GM23338 (cell line): ENCODE data around the gene EPHA4. TPM values are rescaled to one million over a fixed set of nuclear protein-coding genes. Genes with fewer than 3 reads are reported as not detected.
A peak's percentile ranks its signal among the peaks of the same experiment; 100 is the strongest.

Experiments
- ATAC-seq: fragments of 200-7000 bp; cut with Tn5 transposase; 3 replicates; pipeline ENCODE4 v1.9.1; 2020
- DNase-seq: peaks from one replicate; pipeline ENCODE4 v3.0.0-alpha.2; 2015; ENCODE audit warnings: low spot score
- H2AFZ ChIP-seq: fragments of 200-600 bp; sonication (generic); 2 replicates; pipeline ENCODE4 v1.8.0; 2016; ENCODE audit warnings: antibody characterized with exemption, mild to moderate bottlenecking, moderate library complexity
- H3F3A ChIP-seq: fragments of 200-600 bp; sonication (generic); replicated peaks from 2 replicates; pipeline ENCODE4 v1.8.0; 2017; ENCODE audit warnings: antibody characterized with exemption, mixed run types, low read depth
- H3K27ac ChIP-seq: fragments of 200-600 bp; sonication (generic); 2 replicates; pipeline ENCODE4 v1.6.1; 2016; ENCODE audit warnings: low read depth
- H3K27me3 ChIP-seq: fragments of 200-600 bp; sonication (generic); 2 replicates; pipeline ENCODE4 v1.8.0; 2016; ENCODE audit warnings: mild to moderate bottlenecking, mixed run types, moderate library complexity; ENCODE audit not compliant: insufficient read depth
- H3K36me3 ChIP-seq: fragments of 200-600 bp; sonication (generic); 2 replicates; pipeline ENCODE4 v1.8.0; 2016; ENCODE audit warnings: mild to moderate bottlenecking; ENCODE audit not compliant: insufficient read depth
- H3K4me1 ChIP-seq: fragments of 200-600 bp; sonication (generic); 2 replicates; pipeline ENCODE4 v1.8.0; 2016; ENCODE audit warnings: mild to moderate bottlenecking, moderate library complexity; ENCODE audit not compliant: insufficient read depth
- H3K4me2 ChIP-seq: fragments of 200-600 bp; sonication (generic); 2 replicates; pipeline ENCODE4 v1.7.1; 2017; ENCODE audit warnings: mixed run types
- H3K4me3 ChIP-seq: fragments of 200-600 bp; sonication (generic); 2 replicates; pipeline ENCODE4 v1.6.1; 2016; ENCODE audit warnings: mixed run types
- H3K79me2 ChIP-seq: fragments of 200-600 bp; sonication (generic); replicated peaks from 2 replicates; pipeline ENCODE4 v1.8.0; 2017; ENCODE audit warnings: mild to moderate bottlenecking; ENCODE audit not compliant: insufficient read depth
- H3K9me2 ChIP-seq: fragments of 200-600 bp; sonication (generic); 2 replicates; pipeline ENCODE4 v1.8.0; 2017; ENCODE audit not compliant: insufficient read depth
- H4K20me1 ChIP-seq: fragments of 200-600 bp; sonication (generic); replicated peaks from 2 replicates; pipeline ENCODE4 v1.8.0; 2017; ENCODE audit warnings: mild to moderate bottlenecking; ENCODE audit not compliant: insufficient read depth
- H3K27ac Mint-ChIP-seq: 2 replicates; pipeline ENCODE4 v1.8.0; 2020; ENCODE audit warnings: inconsistent platforms, mild to moderate bottlenecking, moderate library complexity, mixed read lengths
- H3K27me3 Mint-ChIP-seq: 3 replicates; pipeline ENCODE4 v1.8.0; 2022; ENCODE audit warnings: low read depth, mild to moderate bottlenecking, moderate library complexity, mixed read lengths, inconsistent platforms; ENCODE audit not compliant: insufficient read depth, poor library complexity
- H3K36me3 Mint-ChIP-seq: 3 replicates; pipeline ENCODE4 v1.8.0; 2021; ENCODE audit warnings: low read depth, mild to moderate bottlenecking, inconsistent platforms, moderate library complexity, mixed read lengths
- H3K4me1 Mint-ChIP-seq: 3 replicates; pipeline ENCODE4 v1.8.0; 2020; ENCODE audit warnings: mild to moderate bottlenecking, inconsistent platforms, mixed read lengths
- H3K4me3 Mint-ChIP-seq: 3 replicates; pipeline ENCODE4 v1.8.0; 2021; ENCODE audit warnings: moderate library complexity, mild to moderate bottlenecking, inconsistent platforms, mixed read lengths
- H3K9me3 Mint-ChIP-seq: 3 replicates; pipeline ENCODE4 v1.8.0; 2020; ENCODE audit warnings: moderate library complexity, mild to moderate bottlenecking, inconsistent platforms, mixed read lengths
- CREB1 ChIP-seq: fragments of 250-450 bp; sonication (Bioruptor Pico); IDR thresholded peaks from 2 replicates; pipeline ENCODE4 v1.5.0; 2020; ENCODE audit warnings: low read depth, mild to moderate bottlenecking, moderate library complexity
- CTCF ChIP-seq, 2 experiments: fragments of 200-600 bp in 1 of 2; sonication (generic) in 1 of 2; conservative IDR thresholded peaks; 2 replicates each; pipeline versions ENCODE4 v1.5.1 to v1.6.1; 2016 to 2017; ENCODE audit warnings: antibody characterized with exemption in 2 of 2, low read depth in 2 of 2, mild to moderate bottlenecking in 2 of 2, moderate library complexity in 1 of 2
- ETS1 ChIP-seq: IDR thresholded peaks from 2 replicates; pipeline ENCODE4 v1.6.1; 2016; ENCODE audit warnings: antibody characterized with exemption
- EZH2 ChIP-seq: fragments of 200-600 bp; sonication (generic); IDR thresholded peaks from one replicate; pipeline ENCODE4 v1.8.0; 2017; ENCODE audit warnings: antibody characterized with exemption, mild to moderate bottlenecking, low read depth; ENCODE audit not compliant: unreplicated experiment
- EZH2phosphoT487 ChIP-seq: fragments of 200-600 bp; sonication (generic); IDR thresholded peaks from one replicate; pipeline ENCODE4 v1.8.1; 2018; ENCODE audit warnings: antibody characterized with exemption; ENCODE audit not compliant: unreplicated experiment
- JUNB ChIP-seq: IDR thresholded peaks from one replicate; pipeline ENCODE4 v1.6.1; 2016; ENCODE audit warnings: antibody characterized with exemption; ENCODE audit not compliant: unreplicated experiment
- NANOG ChIP-seq: IDR thresholded peaks from 2 replicates; pipeline ENCODE4 v1.6.1; 2016; ENCODE audit warnings: antibody characterized with exemption, borderline replicate concordance
- POLR2AphosphoS5 ChIP-seq: IDR thresholded peaks from 2 replicates; pipeline ENCODE4 v1.6.1; 2016; ENCODE audit warnings: antibody characterized with exemption, low read depth
- REST ChIP-seq: IDR thresholded peaks from one replicate; pipeline ENCODE4 v1.6.1; 2018; ENCODE audit warnings: antibody characterized with exemption; ENCODE audit not compliant: unreplicated experiment
- STAT1 ChIP-seq: IDR thresholded peaks from one replicate; pipeline ENCODE4 v1.6.1; 2016; ENCODE audit warnings: antibody characterized with exemption; ENCODE audit not compliant: unreplicated experiment
- ZNF114 ChIP-seq: fragments of 250-450 bp; sonication (Bioruptor Pico); IDR thresholded peaks from 2 replicates; pipeline ENCODE4 v1.5.0; 2020; ENCODE audit warnings: mild to moderate bottlenecking, moderate library complexity
- ZNF331 ChIP-seq: fragments of 250-450 bp; sonication (Bioruptor Pico); IDR thresholded peaks from 2 replicates; pipeline ENCODE4 v1.5.0; 2020; ENCODE audit warnings: low read depth, mild to moderate bottlenecking, moderate library complexity
- ZNF462 ChIP-seq: fragments of 250-450 bp; sonication (Bioruptor Pico); IDR thresholded peaks from 2 replicates; pipeline ENCODE4 v1.5.0; 2020; ENCODE audit warnings: mild to moderate bottlenecking, moderate library complexity
- polyA plus RNA-seq: library from polyadenylated mRNA; unstranded; fragments of >200 nt; fragmentation: Nextera tagmentation; extraction: Ambion mirVana; gene quantifications from 2 replicates; pipeline ENCODE4 v1.2.1, GENCODE V29; 2016
- total RNA-seq: library from RNA; depleted of rRNA; stranded (reverse); fragments of >200 nt; shearing (Covaris generic); gene quantifications from 2 replicates; pipeline ENCODE4 v1.2.3, GENCODE V29; 2014

EPHA4 gene
- total and polyA plus RNA-seq, 2 experiments from 2014 or later: 4.1 to 6.2 TPM

DNA sequence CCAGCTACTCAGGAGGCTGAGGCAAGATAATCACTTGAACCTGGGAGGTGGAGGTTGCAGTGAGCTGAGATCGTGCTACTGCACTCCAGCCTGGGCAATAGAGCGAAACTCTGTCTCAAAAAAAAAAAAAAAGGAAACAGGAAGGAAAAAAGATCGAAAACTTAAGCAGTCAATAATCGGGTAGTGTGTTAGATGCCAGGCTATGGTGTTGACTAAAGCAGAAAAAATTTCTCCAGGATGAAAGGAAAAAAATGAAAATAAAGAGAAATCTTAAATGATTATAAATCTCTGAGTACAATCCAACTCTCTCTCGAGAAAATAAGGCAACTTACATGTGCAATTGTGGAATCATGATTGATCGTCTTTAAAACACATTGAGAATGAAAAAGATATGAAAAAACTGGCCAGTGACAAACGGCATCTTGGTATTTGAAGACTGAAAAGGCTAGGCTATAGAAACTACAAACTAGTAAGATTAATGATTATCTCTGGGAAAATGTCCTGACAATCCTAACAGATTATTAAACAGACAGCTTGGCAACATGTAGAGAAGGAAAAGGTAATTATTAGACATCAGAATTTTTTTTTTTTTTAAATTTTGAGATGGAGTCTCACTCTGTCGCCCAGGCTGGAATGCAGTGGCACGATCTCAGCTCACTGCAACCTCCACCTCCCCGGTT, 16.3 kb upstream of the EPHA4 start:
- Mint-ChIP-seq H3K27ac (0 out of 2 replicates have a peak overlapping the region, but pooled peaks have one; percentile 16), H3K36me3 (no peaks in the 10 kb centered on the region), H3K4me3 (no peak overlapping the region), H3K9me3 (no peaks in the 10 kb centered on the region), H3K4me1 (peaks cover 20% of the 10 kb centered on the region; the same call in 2 of the 3 replicates), H3K27me3 (peaks cover 2% of the 10 kb centered on the region)
- no peaks in the 10 kb centered on the region for H3F3A ChIP-seq
- H2AFZ ChIP-seq: no peak overlapping the region
- H3K27me3 ChIP-seq: no peaks in the 10 kb centered on the region
- no peaks in the 10 kb centered on the region for H3K9me2 ChIP-seq
- no peak overlapping the region for H3K4me3 ChIP-seq
- DNase-seq (no peak), ATAC-seq (no peak)
- H3K36me3 ChIP-seq: no peaks in the 10 kb centered on the region
- H3K27ac ChIP-seq: no peak overlapping the region
- no peaks in the 10 kb centered on the region for H4K20me1 ChIP-seq
- H3K4me1 ChIP-seq: peaks cover 15% of the 10 kb centered on the region
- no peak for TF ChIP-seq CTCF (conservative IDR thresholded peaks at IDR 0.05; ENCODE audit: low read depth in 2 of 2)
- no peak for TF ChIP-seq JUNB
- TF ChIP-seq CREB1 (CRISPR knock-in tag): no peak
- no peak for TF ChIP-seq EZH2
- no peak for TF ChIP-seq EZH2phosphoT487
- no peak for TF ChIP-seq STAT1
- TF ChIP-seq ZNF462 (CRISPR knock-in tag): no peak
- no peak for TF ChIP-seq POLR2AphosphoS5
- TF ChIP-seq REST: no peak
- no peak for TF ChIP-seq ZNF331 (CRISPR knock-in tag)
- no peak for TF ChIP-seq ZNF114 (CRISPR knock-in tag)
- TF ChIP-seq ETS1: no peak
- TF ChIP-seq NANOG: no peak
- no peaks in the 10 kb centered on the region for H3K79me2 ChIP-seq
- no peak overlapping the region for H3K4me2 ChIP-seq
